GM12874 (cell line): ENCODE results near the gene A2ML1.

Experiments
- CTCF ChIP-seq: IDR thresholded peaks from 2 replicates; pipeline ENCODE4 v1.5.1; 2011; ENCODE audit warnings: low read depth, mild to moderate bottlenecking, control low read depth, low read length, moderate library complexity; ENCODE audit not compliant: insufficient read depth

Gene A2ML1

GRCh38 chr12:8846305-8846704, 23.9 kb downstream of the A2ML1 start:
- TF ChIP-seq CTCF = no peak

GRCh38 chr12:8847435-8847834, 25.0 kb downstream of the A2ML1 start:
- TF ChIP-seq CTCF = no peak

- no peak for TF ChIP-seq CTCF
Observed at GRCh38 chr12:8849876-8850275, 27.5 kb downstream of the A2ML1 start.

- no peak for TF ChIP-seq CTCF
Observed at GRCh38 chr12:8852119-8852518, 29.7 kb downstream of the A2ML1 start.

- TF ChIP-seq CTCF = no peak
Observed at GRCh38 chr12:8855891-8856290, 33.5 kb downstream of the A2ML1 start.

GRCh38 chr12:8860165-8860961, 37.9 kb downstream of the A2ML1 start:
- TF ChIP-seq CTCF = peak; percentile 63

GRCh38 chr12:8866429-8866828, 44.0 kb downstream of the A2ML1 start:
- no peak for TF ChIP-seq CTCF

- TF ChIP-seq CTCF = no peak
Observed at GRCh38 chr12:8867009-8867408, 44.6 kb downstream of the A2ML1 start.
